GM19395 (cell line): ENCODE measurements around the gene CRELD2.

Source experiments
- ATAC-seq: cut with Tn5 transposase; IDR thresholded peaks from one replicate; pipeline ENCODE4 v1.9.1; 2021; ENCODE audit warnings: mild to moderate bottlenecking, moderate library complexity; ENCODE audit not compliant: unreplicated experiment

CRELD2 gene

GRCh38 chr22:49886346-49887063 is 31.9 kb upstream of the CRELD2 start:
- no peak for ATAC-seq

- no peak for ATAC-seq
These were observed 31.4 kb upstream of the CRELD2 start for GRCh38 chr22:49887064-49887451.

- no peak for ATAC-seq
These were observed 30.7 kb upstream of the CRELD2 start for GRCh38 chr22:49887702-49888101.

GRCh38 chr22:49889071-49889470 is 29.4 kb upstream of the CRELD2 start:
- no peak for ATAC-seq

GRCh38 chr22:49892226-49892899 is 26.1 kb upstream of the CRELD2 start:
- ATAC-seq: no peak

DNA sequence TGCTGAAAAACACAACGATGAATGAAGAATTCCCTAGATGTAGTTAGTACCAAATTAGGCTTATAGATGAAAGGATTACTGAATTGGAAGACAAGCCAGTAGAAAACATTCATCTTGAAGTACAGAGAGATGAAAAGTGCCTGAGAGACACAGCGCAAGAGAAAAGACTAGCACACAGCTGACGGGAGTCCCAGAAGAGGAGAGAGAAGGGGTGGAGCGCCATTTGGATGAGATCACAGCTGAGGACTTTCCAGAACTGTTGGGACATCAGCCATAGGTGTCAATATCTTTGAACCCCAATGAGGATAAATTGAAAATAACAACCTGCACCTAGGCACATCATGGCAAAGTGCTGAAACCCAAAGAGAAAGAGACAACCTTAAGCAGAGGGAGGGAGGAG is 25.4 kb upstream of the CRELD2 start:
- ATAC-seq: no peak

DNA sequence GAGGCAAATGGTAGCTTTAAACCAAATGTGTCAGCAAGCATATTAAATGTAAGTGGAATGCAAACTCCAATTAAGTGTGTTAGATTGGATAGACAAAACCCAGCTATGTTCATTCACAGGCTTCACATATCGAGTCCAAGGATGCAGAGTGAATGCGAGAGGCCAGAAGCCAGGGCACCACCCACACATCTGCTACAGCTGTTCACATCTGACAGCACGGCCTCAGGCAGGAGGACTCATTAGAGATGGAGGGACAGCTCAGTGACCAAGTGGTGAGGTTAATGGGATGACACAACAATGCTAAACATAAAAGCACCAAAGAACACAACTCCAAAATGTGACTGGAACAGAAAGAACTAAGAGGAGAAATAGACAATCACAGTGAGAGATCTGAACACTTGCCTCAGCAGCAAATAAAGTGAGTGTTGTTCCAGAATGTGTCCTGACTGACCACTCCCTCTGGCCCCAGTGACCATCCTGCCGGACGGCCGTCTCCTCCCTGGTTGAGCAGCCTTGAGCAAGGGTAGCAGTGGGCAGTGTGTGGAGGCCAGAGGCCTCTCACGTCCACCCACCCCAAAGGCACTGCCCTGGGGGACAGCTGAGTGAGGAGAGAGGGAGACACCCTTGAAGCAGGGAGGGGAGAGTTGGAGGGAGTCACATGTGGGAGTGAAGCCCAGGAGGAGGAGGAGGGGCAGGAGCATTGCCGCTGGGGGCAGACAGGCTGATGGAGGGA is 23.9 kb upstream of the CRELD2 start:
- no peak for ATAC-seq

- ATAC-seq: no peak
These were observed 22.2 kb upstream of the CRELD2 start for GRCh38 chr22:49896201-49896600.

DNA sequence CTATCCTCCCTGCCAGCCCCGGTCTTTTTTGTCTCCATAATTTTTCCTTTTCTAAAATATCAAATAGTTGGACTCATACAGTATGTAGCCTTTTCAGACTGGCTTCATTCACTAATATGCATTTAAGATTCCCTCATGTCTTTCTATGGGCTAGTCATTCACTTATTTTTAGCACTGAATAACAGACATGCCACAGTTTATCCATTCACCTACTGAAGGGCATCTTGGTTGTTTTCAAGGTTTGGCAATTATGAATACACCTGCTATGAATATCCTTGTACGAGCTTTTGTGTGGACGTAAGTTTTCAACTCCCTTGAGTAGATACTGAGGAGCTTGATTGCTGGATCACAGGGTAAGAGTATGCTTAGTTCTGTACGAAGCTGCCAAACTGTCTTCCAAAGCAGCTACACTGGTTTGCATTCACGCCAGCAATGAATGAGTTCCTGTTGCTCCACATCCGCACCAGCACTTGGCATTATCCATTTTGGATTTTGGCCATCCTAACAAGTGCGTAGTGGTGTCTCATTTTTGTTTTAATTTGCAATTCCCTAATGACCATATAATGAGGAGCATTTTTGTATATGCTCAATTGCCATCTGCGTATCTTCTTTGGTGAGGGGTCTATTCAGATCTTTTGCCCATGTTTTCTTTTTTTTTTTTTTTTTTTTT is 21.3 kb upstream of the CRELD2 start:
- ATAC-seq: no peak

- ATAC-seq: no peak
These were observed 18.9 kb upstream of the CRELD2 start for GRCh38 chr22:49899530-49899929.

DNA sequence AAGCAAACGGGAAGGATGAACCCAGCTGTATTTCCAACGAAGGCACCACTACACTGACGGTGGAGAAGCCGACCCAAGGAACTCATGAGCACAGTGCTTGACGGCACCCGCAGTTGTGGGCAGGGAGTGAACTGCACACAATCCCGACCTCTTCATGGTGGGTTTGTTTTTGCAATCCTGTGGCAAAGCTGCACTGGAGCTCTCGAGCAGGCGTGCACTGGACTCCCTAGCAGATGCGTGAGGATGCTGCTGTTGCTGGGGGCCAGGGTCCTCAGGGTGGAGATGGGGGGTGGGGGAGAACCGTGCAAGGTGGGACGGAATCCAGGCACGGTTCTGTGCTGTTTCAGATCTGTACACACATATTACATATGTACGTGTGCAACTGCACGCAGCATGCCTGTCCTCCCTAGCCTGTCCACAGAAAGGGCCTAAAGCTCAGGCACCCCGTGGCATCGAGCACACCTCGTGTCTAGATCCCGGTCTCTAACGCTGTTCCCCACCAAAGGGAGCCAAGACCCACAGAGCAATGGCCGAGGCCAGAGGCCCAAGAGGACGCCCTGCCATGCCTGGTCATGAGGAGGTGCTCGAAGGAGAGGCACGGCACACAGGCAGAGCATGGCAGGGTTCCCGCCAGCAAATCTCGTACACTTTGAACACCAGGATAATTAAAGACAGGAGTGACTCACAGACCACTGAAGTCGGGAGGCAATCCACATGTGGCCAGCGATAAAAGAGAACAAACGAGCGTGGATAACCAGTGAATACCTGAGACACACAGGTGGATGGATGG is 17.8 kb upstream of the CRELD2 start:
- no peak for ATAC-seq

DNA sequence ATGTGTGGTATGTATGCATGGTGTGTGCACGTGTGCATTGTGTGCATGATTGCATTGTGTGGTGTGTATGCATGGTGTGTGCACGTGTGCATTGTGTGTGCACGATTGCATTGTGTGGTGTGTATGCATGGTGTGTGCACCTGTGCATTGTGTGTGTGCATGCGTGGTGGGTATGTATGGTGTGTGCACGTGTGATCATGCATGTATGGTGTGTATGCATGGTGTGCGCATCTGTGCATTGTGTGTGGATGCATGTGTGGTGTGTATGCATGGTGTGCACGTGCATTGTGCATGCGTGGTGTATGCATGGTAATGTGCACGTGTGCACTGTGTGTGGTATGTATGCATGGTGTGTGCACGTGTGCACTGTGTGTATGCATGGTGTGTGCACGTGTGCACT is 17.0 kb upstream of the CRELD2 start:
- ATAC-seq: no peak

GRCh38 chr22:49903322-49904039 is 15.0 kb upstream of the CRELD2 start:
- ATAC-seq: no peak

DNA sequence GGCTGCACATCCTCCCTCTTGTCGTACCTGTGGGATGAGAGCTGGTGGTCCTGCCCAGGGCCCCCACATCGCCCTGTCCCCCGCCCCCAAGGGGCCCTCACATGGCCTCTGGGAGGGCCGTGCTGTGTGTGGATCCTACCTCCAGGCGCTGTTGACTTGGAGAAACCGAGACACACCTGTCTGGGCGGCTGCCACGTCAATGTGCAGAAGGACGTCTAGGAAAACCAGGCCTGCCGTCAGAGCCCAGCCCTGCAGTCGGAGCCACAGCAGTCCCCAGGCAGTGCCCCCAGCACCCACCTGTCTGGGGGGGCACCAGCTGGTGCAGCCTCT is 14.4 kb upstream of the CRELD2 start:
- no peak for ATAC-seq

GRCh38 chr22:49905465-49905864 is 13.0 kb upstream of the CRELD2 start:
- no peak for ATAC-seq

GRCh38 chr22:49906071-49906798 is 12.2 kb upstream of the CRELD2 start:
- no peak for ATAC-seq

GRCh38 chr22:49906799-49907290 is 11.6 kb upstream of the CRELD2 start:
- no peak for ATAC-seq

DNA sequence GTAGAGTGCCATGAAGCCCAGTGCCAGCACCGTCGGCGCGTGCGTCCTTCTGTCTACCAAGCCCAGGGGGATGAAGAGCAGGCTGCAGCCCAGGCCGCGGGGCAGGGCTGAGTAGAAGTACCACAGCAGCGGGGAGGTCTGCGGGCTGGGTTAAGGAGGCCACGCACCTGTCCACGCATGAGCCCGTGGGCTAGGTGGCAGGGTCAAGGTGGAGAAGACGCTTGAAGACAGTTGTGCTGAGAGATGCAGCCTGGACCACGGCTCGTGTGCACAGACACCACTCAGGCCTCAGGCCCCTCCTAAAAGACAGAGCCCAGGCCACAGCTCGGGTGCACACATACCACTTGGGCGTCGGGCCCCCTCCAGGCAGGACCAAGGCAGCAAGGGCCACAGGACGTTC is 10.6 kb upstream of the CRELD2 start:
- ATAC-seq: no peak

- no peak for ATAC-seq
These were observed 8.8 kb upstream of the CRELD2 start for GRCh38 chr22:49909476-49910205.
